Activated naive CD4-positive, alpha-beta T cell treated with anti-CD3 and anti-CD28 coated beads, Interleukin-2, amount 10 ng/mL, durations not matched to agents 5 hours and 36 hours (primary cell): ENCODE results near the gene IQCF6. TPM values are rescaled to one million over a fixed set of nuclear protein-coding genes. Genes with fewer than 3 reads are reported as not detected.

Experiments used
- total RNA-seq, 2 experiments: library from RNA; stranded (reverse); gene quantifications; one replicate each; pipeline ENCODE4 v1.2.3, GENCODE V29; 2021

The IQCF6 gene
- not detected for total RNA-seq

DNA sequence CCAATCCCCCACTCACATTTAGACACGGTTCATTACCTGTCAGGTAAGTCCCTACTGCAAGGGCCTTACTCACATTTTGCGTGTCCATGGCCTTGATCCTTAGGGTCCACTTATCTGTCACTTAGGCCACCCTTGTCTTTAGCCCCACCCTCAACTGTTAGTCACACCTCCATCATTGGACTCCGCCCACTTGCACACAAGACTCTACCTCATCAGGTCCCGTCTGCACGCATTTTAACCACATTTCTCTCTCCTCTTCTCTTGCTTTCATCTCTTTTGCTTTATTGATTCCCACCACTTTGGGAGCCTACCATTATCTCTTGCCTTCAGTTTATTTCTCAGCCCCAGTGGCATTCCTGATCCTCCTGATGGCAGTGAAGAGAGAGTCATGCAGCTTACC is at the start of gene IQCF6:
TSS of gene IQCF6 (minus strand) at position 101 of the 400 bp plus-strand sequence. CDS start at position 88, 13 bp downstream.

Other genes starting within 250 kb of the IQCF6 start
- 10 to 100 TPM; 27.5 to 27.6 TPM for gene RAD54L2, start 240.5 kb downstream of the IQCF6 start, total RNA-seq
- gene TEX264, start 108.0 kb downstream of the IQCF6 start, total RNA-seq = 10 to 100 TPM; 93.0 to 95.5 TPM
- 1 to 10 TPM; 1.9 to 4.1 TPM for gene GRM2, start 72.2 kb downstream of the IQCF6 start, total RNA-seq
- gene IQCF2, start 82.4 kb upstream of the IQCF6 start, total RNA-seq = not detected
- not detected for gene IQCF5, start 96.4 kb upstream of the IQCF6 start, total RNA-seq
- not detected for gene IQCF1, start 124.1 kb upstream of the IQCF6 start, total RNA-seq
- gene RRP9, start 162.7 kb upstream of the IQCF6 start, total RNA-seq = 10 to 100 TPM; 18.8 to 19.4 TPM
- gene PARP3, start 163.1 kb upstream of the IQCF6 start, total RNA-seq = 10 to 100 TPM; 22.1 to 23.2 TPM
- gene GPR62, start 176.1 kb upstream of the IQCF6 start, total RNA-seq = not detected
- 10 to 100 TPM; 23.5 to 25.3 TPM for gene PCBP4, start 188.2 kb upstream of the IQCF6 start, total RNA-seq
- 10 to 100 TPM; 65.8 to 68.9 TPM for gene ABHD14B, start 194.8 kb upstream of the IQCF6 start, total RNA-seq
- gene ABHD14A, start 195.8 kb upstream of the IQCF6 start, total RNA-seq = 10 to 100 TPM; 13.2 to 14.1 TPM
- gene ACY1, start 204.3 kb upstream of the IQCF6 start, total RNA-seq = 10 to 100 TPM; 27.8 to 28.8 TPM
- gene RPL29, start 216.7 kb upstream of the IQCF6 start, total RNA-seq = 1,000 to 10,000 TPM; 1,560 to 1,569 TPM